H1 (cell line): ENCODE results near the gene PPP1R3E. TPM values are rescaled to one million over a fixed set of nuclear protein-coding genes. Genes with fewer than 3 reads are reported as not detected.

Source experiments
- CTCF ChIA-PET: fragments of 300-600 bp; sonication (Branson Sonifier 250); formaldehyde crosslinking; loops from one replicate; lab custom pipeline; 2021; ENCODE audit not compliant: partially characterized antibody; lab: Charles Lee
- POLR2A ChIA-PET: fragments of 300-600 bp; sonication (Branson Sonifier 250); formaldehyde crosslinking; loops from one replicate; lab custom pipeline; 2021; ENCODE audit warnings: inconsistent platforms; ENCODE audit not compliant: partially characterized antibody; lab: Charles Lee
- DNase-seq, 2 experiments: peaks; one replicate each; pipeline versions ENCODE4 v3.0.0 to v3.0.0-alpha.2; 2010 to 2022; ENCODE audit warnings: low spot score in 2 of 2, low read depth in 1 of 2, mixed read lengths in 1 of 2
- FAIRE-seq: peaks from 2 replicates; lab custom pipeline; 2011; peaks lifted over from hg19 to GRCh38; lab: Jason Lieb, UNC
- H2AFZ ChIP-seq: 2 replicates; pipeline ENCODE4 v1.8.1; 2012; ENCODE audit warnings: low read length, inconsistent platforms
- H2AK5ac ChIP-seq: 2 replicates; pipeline ENCODE4 v1.6.1; 2013; ENCODE audit warnings: low read depth, low read length
- H2BK120ac ChIP-seq: replicated peaks from 2 replicates; pipeline ENCODE3; 2013; ENCODE audit warnings: low read depth, low read length, inconsistent platforms
- H2BK12ac ChIP-seq: 2 replicates; pipeline ENCODE4 v1.6.1; 2013; ENCODE audit warnings: low read depth, low read length
- H2BK15ac ChIP-seq: 2 replicates; pipeline ENCODE4 v1.6.1; 2013; ENCODE audit warnings: low read length
- H2BK20ac ChIP-seq: 2 replicates; pipeline ENCODE4 v1.6.1; 2013; ENCODE audit warnings: low read length
- H2BK5ac ChIP-seq: 2 replicates; pipeline ENCODE4 v1.6.1; 2013; ENCODE audit warnings: low read depth, low read length
- H3K14ac ChIP-seq: 2 replicates; pipeline ENCODE4 v1.6.1; 2013; ENCODE audit warnings: inconsistent platforms; ENCODE audit not compliant: insufficient read length
- H3K18ac ChIP-seq: 2 replicates; pipeline ENCODE4 v1.6.1; 2013; ENCODE audit warnings: low read length; ENCODE audit errors: extremely low read depth
- H3K23ac ChIP-seq: 2 replicates; pipeline ENCODE4 v1.6.1; 2013; ENCODE audit warnings: inconsistent platforms; ENCODE audit not compliant: insufficient read length
- H3K23me2 ChIP-seq: 2 replicates; pipeline ENCODE4 v1.6.1; 2013; ENCODE audit warnings: low read depth, low read length
- H3K27ac ChIP-seq: 2 replicates; pipeline ENCODE4 v1.6.1; 2011; ENCODE audit warnings: low read depth, low read length, inconsistent platforms
- H3K27me3 ChIP-seq, 4 experiments: replicated peaks in 1 of 4; 1 replicate in 1 of 4; 2 replicates in 3 of 4; pipeline versions ENCODE4 v1.6.1 to v1.8.1; 2011 to 2013; ENCODE audit warnings: low read length in 3 of 4, mild to moderate bottlenecking in 3 of 4, inconsistent platforms in 2 of 4, mixed read lengths in 2 of 4, moderate library complexity in 1 of 4; ENCODE audit not compliant: control insufficient read depth in 3 of 4, insufficient read depth in 3 of 4; ENCODE audit errors: extremely low read depth in 1 of 4
- H3K36me3 ChIP-seq, 4 experiments: 2 replicates each; pipeline versions ENCODE4 v1.6.1 to v1.8.1; 2011 to 2013; ENCODE audit warnings: mild to moderate bottlenecking in 4 of 4, low read length in 3 of 4, moderate library complexity in 2 of 4, control low read depth in 1 of 4, inconsistent platforms in 1 of 4; ENCODE audit not compliant: insufficient read depth in 4 of 4, control insufficient read depth in 2 of 4
- H3K4ac ChIP-seq: replicated peaks from 2 replicates; pipeline ENCODE3; 2013; ENCODE audit warnings: low read length, low read depth, mixed read lengths, inconsistent platforms; ENCODE audit not compliant: insufficient read length
- H3K4me1 ChIP-seq, 4 experiments: replicated peaks in 1 of 4; 1 replicate in 1 of 4; 2 replicates in 3 of 4; pipeline versions ENCODE4 v1.6.1 to v1.8.1; 2011 to 2013; ENCODE audit warnings: low read length in 3 of 4, inconsistent platforms in 2 of 4, mixed read lengths in 1 of 4; ENCODE audit not compliant: insufficient read depth in 4 of 4, control insufficient read depth in 3 of 4
- H3K4me2 ChIP-seq, 2 experiments: 2 replicates each; pipeline versions ENCODE4 v1.6.1 to v1.8.1; 2011 to 2013; ENCODE audit warnings: low read depth in 2 of 2, low read length in 2 of 2, control low read depth in 1 of 2, inconsistent platforms in 1 of 2, mild to moderate bottlenecking in 1 of 2; ENCODE audit not compliant: insufficient read depth in 1 of 2
- H3K4me3 ChIP-seq, 4 experiments: fragments of 200-600, 300-600 bp in 1 of 4; sonication (generic), shearing (Covaris generic), sonication (Bioruptor Twin) in 1 of 4; 2 replicates each; pipeline versions ENCODE4 v1.5.1 to v1.8.1; 2011 to 2016; ENCODE audit warnings: low read length in 4 of 4, low read depth in 3 of 4, control low read depth in 2 of 4, inconsistent platforms in 2 of 4, mild to moderate bottlenecking in 2 of 4, mixed read lengths in 1 of 4, moderate library complexity in 1 of 4; ENCODE audit not compliant: insufficient read depth in 2 of 4; ENCODE audit errors: extremely low read depth in 1 of 4
- H3K56ac ChIP-seq: replicated peaks from 2 replicates; pipeline ENCODE3; 2013; ENCODE audit warnings: low read depth, mild to moderate bottlenecking, mixed read lengths, low read length, inconsistent platforms; ENCODE audit not compliant: insufficient read length
- H3K79me1 ChIP-seq: 2 replicates; pipeline ENCODE4 v1.6.1; 2013; ENCODE audit warnings: low read depth, low read length, control low read depth
- H3K79me2 ChIP-seq, 2 experiments: 2 replicates each; pipeline versions ENCODE4 v1.6.1 to v1.8.1; 2012 to 2013; ENCODE audit warnings: low read length in 2 of 2, mild to moderate bottlenecking in 2 of 2, inconsistent platforms in 1 of 2; ENCODE audit not compliant: insufficient read depth in 2 of 2, control insufficient read depth in 1 of 2
- H3K9ac ChIP-seq, 4 experiments: replicated peaks in 1 of 4; 1 replicate in 1 of 4; 2 replicates in 3 of 4; pipeline versions ENCODE4 v1.6.1 to v1.8.1; 2011 to 2013; ENCODE audit warnings: low read depth in 3 of 4, low read length in 3 of 4, control low read depth in 2 of 4, mild to moderate bottlenecking in 2 of 4, moderate library complexity in 2 of 4, inconsistent platforms in 1 of 4; ENCODE audit errors: extremely low read depth in 1 of 4
- H3K9me3 ChIP-seq, 2 experiments: 2 replicates each; pipeline versions ENCODE4 v1.6.1 to v1.8.1; 2012 to 2013; ENCODE audit warnings: mild to moderate bottlenecking in 2 of 2, moderate library complexity in 2 of 2, control low read depth in 1 of 2, inconsistent platforms in 1 of 2, low read depth in 1 of 2, low read length in 1 of 2, mixed read lengths in 1 of 2; ENCODE audit not compliant: insufficient read depth in 2 of 2
- H4K20me1 ChIP-seq, 2 experiments: replicated peaks in 1 of 2; 2 replicates each; pipeline versions ENCODE3 to v1.8.1; 2011 to 2013; ENCODE audit warnings: inconsistent platforms in 2 of 2, low read length in 2 of 2, mild to moderate bottlenecking in 1 of 2; ENCODE audit not compliant: insufficient read depth in 2 of 2, control insufficient read depth in 1 of 2
- H4K5ac ChIP-seq: 2 replicates; pipeline ENCODE4 v1.6.1; 2013; ENCODE audit warnings: low read length, low read depth, mixed read lengths, inconsistent platforms; ENCODE audit not compliant: insufficient read length
- H4K8ac ChIP-seq: 2 replicates; pipeline ENCODE4 v1.8.0; 2013; ENCODE audit warnings: mild to moderate bottlenecking, moderate library complexity, low read length, inconsistent platforms; ENCODE audit not compliant: insufficient read depth; ENCODE audit errors: extremely low read depth
- H4K91ac ChIP-seq: replicated peaks from 2 replicates; pipeline ENCODE3; 2013; ENCODE audit warnings: low read length, mixed read lengths, inconsistent platforms; ENCODE audit not compliant: insufficient read length
- BRCA1 ChIP-seq: IDR thresholded peaks from 2 replicates; pipeline ENCODE4 v1.6.1; 2012; ENCODE audit warnings: low read depth, low read length, improper control_type of control experiment
- FOSL1 ChIP-seq: IDR thresholded peaks from 2 replicates; pipeline ENCODE4 v1.6.1; 2011; ENCODE audit warnings: mild to moderate bottlenecking, low read depth, low read length, moderate library complexity; ENCODE audit not compliant: insufficient read depth
- GABPA ChIP-seq: IDR thresholded peaks from 2 replicates; pipeline ENCODE4 v1.6.1; 2011; ENCODE audit warnings: mild to moderate bottlenecking, low read length, moderate library complexity, borderline replicate concordance; ENCODE audit not compliant: insufficient read depth
- HDAC2 ChIP-seq, 2 experiments: fragments of 300-600 bp in 1 of 2; sonication (generic) in 1 of 2; IDR thresholded peaks; 2 replicates each; pipeline ENCODE4 v1.6.1; 2011 to 2012; ENCODE audit warnings: low read depth in 2 of 2, low read length in 2 of 2, mild to moderate bottlenecking in 2 of 2, moderate library complexity in 2 of 2, borderline replicate concordance in 1 of 2, inconsistent platforms in 1 of 2
- HDAC6 ChIP-seq: IDR thresholded peaks from one replicate; pipeline ENCODE4 v1.7.1; 2012; ENCODE audit warnings: low read depth, mild to moderate bottlenecking, inconsistent platforms, low read length, moderate library complexity
- MAX ChIP-seq: IDR thresholded peaks from 2 replicates; pipeline ENCODE4 v1.6.1; 2012; ENCODE audit warnings: inconsistent platforms
- POLR2AphosphoS5 ChIP-seq: IDR thresholded peaks from 2 replicates; pipeline ENCODE4 v1.6.1; 2011; ENCODE audit warnings: low read depth, low read length
- SRF ChIP-seq: IDR thresholded peaks from 2 replicates; pipeline ENCODE4 v1.6.1; 2011; ENCODE audit warnings: mild to moderate bottlenecking, low read depth, low read length, moderate library complexity
- TBP ChIP-seq: IDR thresholded peaks from 2 replicates; pipeline ENCODE4 v1.6.1; 2011; ENCODE audit warnings: low read depth, low read length, improper control_type of control experiment
- ZNF274 ChIP-seq: IDR thresholded peaks from 2 replicates; pipeline ENCODE4 v1.7.0; 2012; ENCODE audit warnings: low read length, borderline replicate concordance; ENCODE audit errors: extremely low read depth
- WGBS, 2 experiments: shearing (Covaris generic) in 1 of 2; methylation state at CpG; one replicate each; pipeline versions ENCODE4 v1.1.6 to v1.1.7; 2013 to 2015; ENCODE audit warnings: low lambda C conversion rate in 2 of 2, mixed read lengths in 2 of 2, inconsistent platforms in 1 of 2, low coverage in 1 of 2, missing lambda C conversion rate in 1 of 2; ENCODE audit not compliant: insufficient replicate concordance in 2 of 2, insufficient coverage in 1 of 2, insufficient read length in 1 of 2; ENCODE audit errors: extremely low coverage in 1 of 2, missing lambda C conversion rate in 1 of 2; 5-methylcytosine and 5-hydroxymethylcytosine counted together
- polyA plus RNA-seq, 7 experiments: library from polyadenylated mRNA; depleted of rRNA in 3 of 7; stranded (reverse) in 5 of 7; unstranded in 2 of 7; fragments of >200 nt in 5 of 7; fragments of 200-250 nt in 2 of 7; gene quantifications; 1 replicate in 5 of 7; 2 replicates in 1 of 7; 4 replicates in 1 of 7; pipeline versions ENCODE4 v1.2.1 to v1.2.3, GENCODE V29; 2011 to 2013; ENCODE audit warnings: missing spikeins in 2 of 7, mixed read lengths in 2 of 7
- total RNA-seq: library from RNA; stranded (reverse); fragmentation: NEBNext Ultra II Directional; extraction: Animal tissue kit (Norgen Biotek cat#: 25700); gene quantifications from 2 replicates; pipeline ENCODE4 v1.2.1, GENCODE V29; 2021

Gene PPP1R3E
- total and polyA plus RNA-seq, 2 of the 8 experiments (the other 6 are each of a cell fraction or from before 2014, with no cell fraction given), result 4.4 to 4.7 TPM

DNA sequence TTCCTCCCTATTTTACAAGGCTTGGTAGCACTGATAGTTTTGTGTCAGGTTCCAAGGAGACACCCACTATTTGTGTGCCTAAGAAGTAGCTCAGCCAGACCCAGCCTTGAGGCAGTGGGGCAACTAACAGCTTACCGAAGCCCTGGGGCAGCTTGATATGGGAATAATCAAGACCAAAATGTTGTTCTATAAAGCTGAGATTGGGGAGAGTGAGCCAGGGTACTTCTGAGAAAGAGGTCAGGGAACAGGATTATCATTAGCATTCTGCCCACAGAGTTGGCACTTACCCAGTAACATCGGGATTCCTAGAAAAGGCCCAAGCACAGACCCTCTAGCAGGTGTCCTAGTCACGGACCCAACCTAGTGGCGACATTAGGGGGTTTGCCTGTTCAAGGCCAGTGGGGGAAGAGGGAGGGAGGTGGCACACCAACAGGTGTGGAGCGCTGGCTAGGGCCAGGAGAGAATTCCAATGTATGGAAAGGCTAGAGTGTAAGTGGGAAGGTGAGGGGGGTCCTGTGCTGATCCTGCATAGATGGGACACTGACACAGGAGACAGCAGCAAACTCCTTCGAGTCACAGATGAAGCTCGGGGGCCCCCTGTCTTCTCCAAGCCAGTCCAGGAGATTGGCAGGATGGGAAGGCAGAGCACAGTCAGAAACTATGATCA is 4.9 kb downstream of the PPP1R3E start:
- Histone ChIP-seq H4K91ac (no peak overlapping the region), H4K8ac (peak overlapping the region; percentile 5; the same call in 1 of the 2 replicates), H2BK15ac (no peak overlapping the region), H2BK5ac (no peak overlapping the region), H3K79me1 (no peaks in the 10 kb centered on the region), H3K23me2 (peaks cover 13% of the 10 kb centered on the region), H3K27me3 (peaks cover 27 to 62% (median 55%) of the 10 kb centered on the region in 4 experiments), H3K23ac (no peak overlapping the region), H2AFZ (no peak overlapping the region), H4K20me1 (peaks cover 5 to 8% of the 10 kb centered on the region in 2 experiments), H3K4me3 (no peak overlapping the region), H3K36me3 (no peaks in the 10 kb centered on the region), H3K4me1 (peaks cover 0 to 7% (median 1%) of the 10 kb centered on the region in 4 experiments; a peak in 5 of 7 replicates), H3K18ac (no peak overlapping the region), H3K14ac (no peak overlapping the region), H2BK20ac (no peak overlapping the region), H2BK120ac (no peak overlapping the region), H3K9me3 (no peaks in the 10 kb centered on the region), H3K27ac (no peak overlapping the region), H3K9ac (no peak overlapping the region), H3K79me2 (no peaks in the 10 kb centered on the region), H2BK12ac (no peak overlapping the region), H3K4me2 (no peak overlapping the region), H2AK5ac (no peak overlapping the region), H4K5ac (no peak overlapping the region), H3K56ac (no peak overlapping the region), H3K4ac (no peak overlapping the region)
- FAIRE-seq (no peak), DNase-seq (no peak)
- no peak for TF ChIP-seq SRF
- TF ChIP-seq TBP, result no peak
- TF ChIP-seq FOSL1, result no peak
- TF ChIP-seq MAX, result no peak
- no peak for TF ChIP-seq ZNF274
- TF ChIP-seq BRCA1, result no peak
- TF ChIP-seq GABPA, result no peak
- TF ChIP-seq HDAC6, result no peak
- no peak for TF ChIP-seq HDAC2 (IDR thresholded peaks at IDR 0.05; ENCODE audit: borderline replicate concordance in 1 of 2, low read depth in 2 of 2, low read length in 2 of 2)
- TF ChIP-seq POLR2AphosphoS5, result no peak
- CTCF ChIA-PET, result interaction anchor here (0.6 to 7.2 kb wide), 20 partner anchors 8 to 261 kb away, joined by 3 to 42 read pairs (median 6); partner anchors contain the start of genes BCL2L2, HOMEZ and PABPN1
- 91% methylated on average over 7 of the region's 7 CpGs; no CpG with 5 or more reads in 1 of the 2 experiments for WGBS, 2 experiments
- POLR2A ChIA-PET, result interaction anchor here (1.3 kb wide), 1 partner anchor 15 kb away, joined by 4 read pairs; no protein-coding TSS in a partner anchor
